GM12874 (cell line): ENCODE data around the gene RAPGEF6.

Experiments
- TF ChIP-seq, protein P1 (sequence below): IDR thresholded peaks from 2 replicates; pipeline ENCODE4 v1.5.1; 2011; ENCODE audit warnings: low read depth, mild to moderate bottlenecking, control low read depth, low read length, moderate library complexity; ENCODE audit not compliant: insufficient read depth

The RAPGEF6 gene

GRCh38 chr5:131672776-131673175, 37.7 kb upstream of the RAPGEF6 start:
- TF ChIP-seq, protein P1, sequence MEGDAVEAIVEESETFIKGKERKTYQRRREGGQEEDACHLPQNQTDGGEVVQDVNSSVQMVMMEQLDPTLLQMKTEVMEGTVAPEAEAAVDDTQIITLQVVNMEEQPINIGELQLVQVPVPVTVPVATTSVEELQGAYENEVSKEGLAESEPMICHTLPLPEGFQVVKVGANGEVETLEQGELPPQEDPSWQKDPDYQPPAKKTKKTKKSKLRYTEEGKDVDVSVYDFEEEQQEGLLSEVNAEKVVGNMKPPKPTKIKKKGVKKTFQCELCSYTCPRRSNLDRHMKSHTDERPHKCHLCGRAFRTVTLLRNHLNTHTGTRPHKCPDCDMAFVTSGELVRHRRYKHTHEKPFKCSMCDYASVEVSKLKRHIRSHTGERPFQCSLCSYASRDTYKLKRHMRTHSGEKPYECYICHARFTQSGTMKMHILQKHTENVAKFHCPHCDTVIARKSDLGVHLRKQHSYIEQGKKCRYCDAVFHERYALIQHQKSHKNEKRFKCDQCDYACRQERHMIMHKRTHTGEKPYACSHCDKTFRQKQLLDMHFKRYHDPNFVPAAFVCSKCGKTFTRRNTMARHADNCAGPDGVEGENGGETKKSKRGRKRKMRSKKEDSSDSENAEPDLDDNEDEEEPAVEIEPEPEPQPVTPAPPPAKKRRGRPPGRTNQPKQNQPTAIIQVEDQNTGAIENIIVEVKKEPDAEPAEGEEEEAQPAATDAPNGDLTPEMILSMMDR: no peak

- TF ChIP-seq, protein P1: no peak
Observed at GRCh38 chr5:131671994-131672655, 37.1 kb upstream of the RAPGEF6 start.

GRCh38 chr5:131671409-131671808, 36.4 kb upstream of the RAPGEF6 start:
- TF ChIP-seq, protein P1: no peak

DNA sequence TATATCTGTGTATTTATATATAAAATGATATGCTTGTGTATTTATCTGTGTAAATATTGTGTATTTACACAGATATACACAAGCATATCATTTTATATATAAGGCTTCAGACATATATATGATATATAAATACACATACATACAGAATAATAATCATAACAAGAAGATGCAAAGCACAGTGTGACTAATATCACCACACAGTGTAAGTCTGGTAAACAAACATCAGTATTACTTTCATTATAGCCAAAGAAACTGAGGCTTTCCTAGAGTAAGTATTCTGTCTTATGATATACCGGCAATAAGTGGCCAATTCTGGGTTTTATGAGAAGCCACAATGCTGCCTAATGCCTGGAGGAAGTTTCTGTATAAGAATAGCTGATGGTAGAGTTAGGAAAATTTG, 29.9 kb upstream of the RAPGEF6 start:
- TF ChIP-seq, protein P1: no peak

GRCh38 chr5:131661933-131662332, 26.9 kb upstream of the RAPGEF6 start:
- TF ChIP-seq, protein P1: no peak

- TF ChIP-seq, protein P1: no peak
Observed at GRCh38 chr5:131659841-131660240, 24.8 kb upstream of the RAPGEF6 start.

DNA sequence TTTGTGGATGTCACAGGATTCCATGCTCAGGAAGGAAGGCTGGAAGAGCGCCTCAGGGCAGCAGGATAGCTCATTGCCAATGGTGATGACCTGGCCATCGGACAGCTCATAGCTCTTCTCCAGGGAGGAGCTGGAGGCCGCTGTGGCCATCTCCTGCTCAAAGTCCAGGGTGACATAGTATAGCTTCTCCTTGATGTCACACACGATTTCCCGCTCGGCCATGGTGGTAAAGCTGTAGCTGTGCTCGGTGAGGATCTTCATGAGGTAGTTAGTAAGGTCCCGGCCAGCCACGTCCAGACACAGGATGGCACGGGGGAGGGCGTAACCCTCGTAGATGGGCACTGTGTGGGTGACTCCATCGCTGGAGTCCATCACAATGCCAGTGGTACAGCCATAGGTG, 24.3 kb upstream of the RAPGEF6 start:
- TF ChIP-seq, protein P1: no peak
